NCI-H1436 (cell line): ENCODE data around the gene TMEM92.
"Not testable (repeated sequence)": the region's sequence is repeated elsewhere in the genome, so short reads cannot be mapped to it uniquely, and the experiment has no call there.

ENCODE experiments used
- DNase-seq: peaks from one replicate; lab custom pipeline; 2025; lab: John Stamatoyannopoulos, UW

The TMEM92 gene

GRCh38 chr17:50262001-50262794, 12.1 kb upstream of the TMEM92 start:
- DNase-seq = no peak

GRCh38 chr17:50263331-50264262, 10.7 kb upstream of the TMEM92 start:
- DNase-seq = no peak

- DNase-seq = no peak
Observed at GRCh38 chr17:50264263-50265113, 9.8 kb upstream of the TMEM92 start.

- no peak for DNase-seq
Observed at GRCh38 chr17:50265212-50265611, 9.1 kb upstream of the TMEM92 start.

GRCh38 chr17:50265690-50266315, 8.5 kb upstream of the TMEM92 start:
- no peak for DNase-seq

GRCh38 chr17:50266384-50267073, 7.7 kb upstream of the TMEM92 start:
- no peak for DNase-seq

GRCh38 chr17:50267074-50267841, 7.0 kb upstream of the TMEM92 start:
- DNase-seq = no peak

GRCh38 chr17:50268026-50268425, 6.2 kb upstream of the TMEM92 start:
- DNase-seq = no peak

GRCh38 chr17:50268743-50269275, 5.5 kb upstream of the TMEM92 start:
- no peak for DNase-seq

- DNase-seq = peak; percentile 39
Observed at GRCh38 chr17:50269477-50270434, 4.5 kb upstream of the TMEM92 start.

- no peak for DNase-seq
Observed at GRCh38 chr17:50270435-50271362, 3.6 kb upstream of the TMEM92 start.

GRCh38 chr17:50271363-50271750, 2.9 kb upstream of the TMEM92 start:
- not testable (repeated sequence) for DNase-seq

- no peak for DNase-seq
Observed at GRCh38 chr17:50272246-50272645, 2.0 kb upstream of the TMEM92 start.

- DNase-seq = peak; percentile 23
Observed at GRCh38 chr17:50272711-50273653, 1.3 kb upstream of the TMEM92 start.

GRCh38 chr17:50273654-50274040, 619 bp upstream of the TMEM92 start:
- no peak for DNase-seq

GRCh38 chr17:50274897-50275221, 593 bp downstream of the TMEM92 start:
- no peak for DNase-seq

- DNase-seq = no peak
Observed at GRCh38 chr17:50275279-50275678, 1.0 kb downstream of the TMEM92 start.
